HCT116 (cell line): ENCODE results near the gene TSPAN5. TPM values are rescaled to one million over a fixed set of nuclear protein-coding genes. Genes with fewer than 3 reads are reported as not detected.

Experiments used
- ATAC-seq: fragments of 200-7000 bp; cut with Tn5 transposase; 2 replicates; pipeline ENCODE4 v1.9.1; 2020; ENCODE audit warnings: mild to moderate bottlenecking, moderate library complexity
- BruUV-seq: library from RNA; stranded (reverse); fragments of 400-500 nt; replicated peaks from 2 replicates; lab custom pipeline; 2021; lab: Mats Ljungman, UMichigan
- CTCF ChIA-PET: fragments of 300-600 bp; sonication (Branson Sonifier 250); formaldehyde crosslinking; loops from one replicate; lab custom pipeline; 2021; ENCODE audit warnings: antibody characterized with exemption; lab: Charles Lee
- POLR2A ChIA-PET: fragments of 300-600, 350-600 bp; sonication (Branson Sonifier 250); formaldehyde crosslinking; loops from one replicate; lab custom pipeline; 2021; ENCODE audit warnings: antibody characterized with exemption; lab: Charles Lee
- RAD21 ChIA-PET, 2 experiments: fragments of 300-600 bp; sonication (Branson Sonifier 250); formaldehyde crosslinking; loops; one replicate each; lab custom pipeline; 2023; ENCODE audit warnings: low total read pairs in 2 of 2; ENCODE audit not compliant: uncharacterized antibody in 2 of 2, unreplicated experiment in 2 of 2, low non-redundant PET in 1 of 2; lab: Charles Lee
- DNase-seq: peaks from one replicate; pipeline ENCODE4 v3.0.0-alpha.2; 2010; ENCODE audit warnings: low read depth, low spot score
- H2AFZ ChIP-seq: fragments of 200-600 bp; shearing (Covaris generic), sonication (generic); 2 replicates; pipeline ENCODE4 v1.6.1; 2017; ENCODE audit warnings: low read depth, mixed run types, mixed read lengths, antibody characterized with exemption, low read length; ENCODE audit not compliant: poor library complexity, severe bottlenecking
- H3K27ac ChIP-seq: 2 replicates; pipeline ENCODE4 v1.5.1; 2012; ENCODE audit warnings: low read depth, low read length
- H3K27me3 ChIP-seq: fragments of 200-600 bp; sonication (generic); 2 replicates; pipeline ENCODE4 v1.6.1; 2016; ENCODE audit warnings: mixed run types, low read length, mixed read lengths; ENCODE audit not compliant: insufficient read depth
- H3K36me3 ChIP-seq, 2 experiments: fragments of 200-500 bp in 1 of 2; fragments of 200-600 bp in 1 of 2; sonication (Bioruptor generic) in 1 of 2; sonication (generic) in 1 of 2; 2 replicates each; pipeline versions ENCODE4 v1.5.1 to v1.6.1; 2014 to 2016; ENCODE audit warnings: low read length in 2 of 2, inconsistent platforms in 1 of 2, mixed read lengths in 1 of 2, mixed run types in 1 of 2; ENCODE audit not compliant: insufficient read depth in 2 of 2, control insufficient read depth in 1 of 2
- H3K4me1 ChIP-seq, 2 experiments: fragments of 200-600 bp in 1 of 2; sonication (generic) in 1 of 2; 2 replicates each; pipeline versions ENCODE4 v1.5.1 to v1.6.1; 2012 to 2017; ENCODE audit warnings: low read length in 2 of 2, inconsistent platforms in 1 of 2, mild to moderate bottlenecking in 1 of 2, mixed read lengths in 1 of 2, mixed run types in 1 of 2, moderate library complexity in 1 of 2; ENCODE audit not compliant: insufficient read depth in 2 of 2, control insufficient read depth in 1 of 2
- H3K4me2 ChIP-seq: fragments of 200-600 bp; sonication (generic); 2 replicates; pipeline ENCODE4 v1.6.1; 2017; ENCODE audit warnings: mixed run types, low read length, mixed read lengths
- H3K4me3 ChIP-seq, 2 experiments: fragments of 200-600 bp in 1 of 2; sonication (generic) in 1 of 2; replicated peaks in 1 of 2; 2 replicates each; pipeline ENCODE4 v1.5.1; 2011 to 2016; ENCODE audit warnings: low read length in 2 of 2, control low read depth in 1 of 2, low read depth in 1 of 2, mild to moderate bottlenecking in 1 of 2, mixed read lengths in 1 of 2, mixed run types in 1 of 2
- H3K79me2 ChIP-seq: fragments of 200-600 bp; sonication (generic); 2 replicates; pipeline ENCODE4 v1.6.1; 2017; ENCODE audit warnings: mild to moderate bottlenecking, mixed run types, low read length, moderate library complexity, mixed read lengths; ENCODE audit not compliant: insufficient read depth
- H3K9ac ChIP-seq: fragments of 200-600 bp; sonication (generic); 2 replicates; pipeline ENCODE4 v1.6.1; 2016; ENCODE audit warnings: low read length, mixed read lengths
- H3K9me2 ChIP-seq: fragments of 200-600 bp; sonication (generic), shearing (Covaris generic); 2 replicates; pipeline ENCODE4 v1.6.1; 2017; ENCODE audit warnings: mixed run types, mild to moderate bottlenecking, moderate library complexity; ENCODE audit not compliant: insufficient read depth
- H3K9me3 ChIP-seq, 2 experiments: fragments of 200-500 bp in 1 of 2; fragments of 200-600 bp in 1 of 2; sonication (Bioruptor generic) in 1 of 2; sonication (generic) in 1 of 2; 2 replicates each; pipeline ENCODE4 v1.6.1; 2014 to 2017; ENCODE audit warnings: low read length in 2 of 2, mixed read lengths in 2 of 2, inconsistent platforms in 1 of 2, low read depth in 1 of 2, mild to moderate bottlenecking in 1 of 2, mixed run types in 1 of 2, moderate library complexity in 1 of 2; ENCODE audit not compliant: control insufficient read depth in 1 of 2, insufficient read depth in 1 of 2
- H4K20me1 ChIP-seq: fragments of 200-600 bp; sonication (generic), shearing (Covaris generic); 2 replicates; pipeline ENCODE4 v1.6.1; 2017; ENCODE audit warnings: mixed run types, mild to moderate bottlenecking, moderate library complexity; ENCODE audit not compliant: insufficient read depth
- CBX3 ChIP-seq: IDR thresholded peaks from 2 replicates; pipeline ENCODE4 v1.6.1; 2012; ENCODE audit warnings: low read depth
- CEBPB ChIP-seq: IDR thresholded peaks from 2 replicates; pipeline ENCODE4 v1.6.1; 2012; ENCODE audit warnings: low read depth
- CTCF ChIP-seq, 3 experiments: fragments of 200-600 bp in 1 of 3; sonication (generic) in 1 of 3; IDR thresholded peaks in 2 of 3; conservative IDR thresholded peaks in 1 of 3; 2 replicates each; pipeline ENCODE4 v1.5.1; 2012 to 2017; ENCODE audit warnings: low read depth in 2 of 3, low read length in 2 of 3, antibody characterized with exemption in 1 of 3, borderline replicate concordance in 1 of 3, control low read depth in 1 of 3, mild to moderate bottlenecking in 1 of 3, mixed read lengths in 1 of 3, mixed run types in 1 of 3, moderate library complexity in 1 of 3; ENCODE audit not compliant: insufficient read depth in 1 of 3
- ELF1 ChIP-seq: IDR thresholded peaks from 2 replicates; pipeline ENCODE4 v1.6.1; 2012; ENCODE audit warnings: low read depth, borderline replicate concordance
- EZH2 ChIP-seq: fragments of 200-600 bp; sonication (generic); IDR thresholded peaks from 2 replicates; pipeline ENCODE4 v1.6.1; 2017; ENCODE audit warnings: antibody characterized with exemption, mixed run types
- EZH2phosphoT487 ChIP-seq: fragments of 200-600 bp; IDR thresholded peaks from 2 replicates; pipeline ENCODE4 v1.6.1; 2018; ENCODE audit warnings: antibody characterized with exemption, borderline replicate concordance
- FOSL1 ChIP-seq: IDR thresholded peaks from 2 replicates; pipeline ENCODE4 v1.6.1; 2012; ENCODE audit warnings: low read depth
- JUND ChIP-seq: IDR thresholded peaks from 2 replicates; pipeline ENCODE4 v1.6.1; 2012
- MAX ChIP-seq: IDR thresholded peaks from 2 replicates; pipeline ENCODE4 v1.6.1; 2012
- POLR2A ChIP-seq: IDR thresholded peaks from 2 replicates; pipeline ENCODE4 v1.7.0; 2011; ENCODE audit warnings: borderline replicate concordance; ENCODE audit not compliant: insufficient read depth, insufficient read length; ENCODE audit errors: extremely low read depth
- POLR2AphosphoS5 ChIP-seq: IDR thresholded peaks from 2 replicates; pipeline ENCODE4 v1.6.1; 2011; ENCODE audit warnings: mild to moderate bottlenecking, low read depth, low read length, moderate library complexity
- RAD21 ChIP-seq: IDR thresholded peaks from 2 replicates; pipeline ENCODE4 v1.6.1; 2012; ENCODE audit warnings: low read depth, mild to moderate bottlenecking
- SIN3A ChIP-seq: IDR thresholded peaks from 2 replicates; pipeline ENCODE4 v1.6.1; 2012; ENCODE audit warnings: low read depth
- SP1 ChIP-seq: IDR thresholded peaks from 2 replicates; pipeline ENCODE4 v1.6.1; 2012; ENCODE audit warnings: low read depth
- SRF ChIP-seq: IDR thresholded peaks from 2 replicates; pipeline ENCODE4 v1.6.1; 2012; ENCODE audit warnings: low read depth
- YY1 ChIP-seq: IDR thresholded peaks from 2 replicates; pipeline ENCODE4 v1.6.1; 2011; ENCODE audit warnings: low read length, low read depth, moderate library complexity, mild to moderate bottlenecking; ENCODE audit not compliant: insufficient replicate concordance; ENCODE audit errors: extremely low read depth
- ZFX ChIP-seq: fragments of 450-650 bp; IDR thresholded peaks from 2 replicates; pipeline ENCODE4 v1.6.1; 2017
- ZNF274 ChIP-seq: fragments of 200-500 bp; sonication (Bioruptor generic); IDR thresholded peaks from 2 replicates; pipeline ENCODE4 v1.6.1; 2014; ENCODE audit warnings: mild to moderate bottlenecking, low read depth, low read length, inconsistent platforms
- intact Hi-C: fragments of 100-400 bp; cut with micrococcal nuclease; formaldehyde crosslinking; loops from 2 replicates; pipeline ENCODE4 v1.10.0; 2022
- total RNA-seq: library from RNA; stranded (reverse); gene quantifications from one replicate; pipeline ENCODE4 v1.2.1, GENCODE V29; 2021; ENCODE audit not compliant: unreplicated experiment
- TF ChIP-seq, protein P1 (sequence below): IDR thresholded peaks from 2 replicates; pipeline ENCODE4 v1.6.1; 2012

Gene TSPAN5
- total RNA-seq, 1 experiment from 2014 or later, result 56.8 TPM

DNA sequence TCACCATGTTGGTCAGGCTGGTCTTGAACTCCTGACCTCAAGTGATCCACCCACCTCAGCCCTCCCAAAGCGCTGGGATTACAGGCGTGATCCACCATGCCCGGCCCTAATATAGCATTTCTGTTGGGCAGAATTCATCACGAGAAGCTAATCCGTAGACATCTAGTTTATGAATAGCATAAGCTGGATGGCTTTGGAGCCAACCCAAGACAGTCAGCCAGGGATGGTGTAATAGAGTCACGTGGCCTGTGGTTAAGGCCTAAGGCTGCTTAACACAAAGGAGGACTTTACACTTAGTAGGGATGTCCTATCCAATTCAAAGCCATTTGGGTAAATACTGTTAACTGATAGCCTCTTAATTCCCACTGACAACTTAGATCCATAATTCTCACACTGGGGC is 223.6 kb downstream of the TSPAN5 start:
- ChIA-PET RAD21 (no interaction called here), POLR2A (no interaction called here), CTCF (no interaction called here)
- Histone ChIP-seq H3K27me3 (no peaks in the 10 kb centered on the region), H3K27ac (no peak overlapping the region), H3K4me2 (no peak overlapping the region), H3K9ac (no peak overlapping the region), H3K36me3 (no peaks in the 10 kb centered on the region; a peak in 2 of 4 replicates), H3K9me2 (no peaks in the 10 kb centered on the region), H3K4me1 (peaks cover 15 to 30% of the 10 kb centered on the region in 2 experiments), H3K79me2 (no peaks in the 10 kb centered on the region), H4K20me1 (no peaks in the 10 kb centered on the region), H2AFZ (no peak overlapping the region), H3K9me3 (no peaks in the 10 kb centered on the region), H3K4me3 (no peak overlapping the region)
- intact Hi-C loops, result no loop called here
- BruUV-seq, result no TSS peak
- TF ChIP-seq MAX (no peak), ELF1 (no peak), ZNF274 (no peak), SRF (no peak), CEBPB (no peak), RAD21 (no peak), CBX3 (no peak), JUND (no peak), YY1 (no peak), CTCF (IDR thresholded peaks at IDR 0.05 in 2 of 3, conservative IDR thresholded peaks at IDR 0.05 in 1 of 3; ENCODE audit: borderline replicate concordance in 1 of 3, insufficient read depth in 1 of 3, low read depth in 2 of 3, low read length in 2 of 3) (no peak), SP1 (no peak), ZFX (no peak), POLR2A (no peak), FOSL1 (no peak), EZH2phosphoT487 (no peak), SIN3A (no peak), POLR2AphosphoS5 (no peak), EZH2 (no peak)
- TF ChIP-seq, protein P1, sequence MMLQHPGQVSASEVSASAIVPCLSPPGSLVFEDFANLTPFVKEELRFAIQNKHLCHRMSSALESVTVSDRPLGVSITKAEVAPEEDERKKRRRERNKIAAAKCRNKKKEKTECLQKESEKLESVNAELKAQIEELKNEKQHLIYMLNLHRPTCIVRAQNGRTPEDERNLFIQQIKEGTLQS, result no peak
- no peak for ATAC-seq
- no peak for DNase-seq
